ENCODE measurements around the gene DNAH12.

DNAH12 gene

DNA sequence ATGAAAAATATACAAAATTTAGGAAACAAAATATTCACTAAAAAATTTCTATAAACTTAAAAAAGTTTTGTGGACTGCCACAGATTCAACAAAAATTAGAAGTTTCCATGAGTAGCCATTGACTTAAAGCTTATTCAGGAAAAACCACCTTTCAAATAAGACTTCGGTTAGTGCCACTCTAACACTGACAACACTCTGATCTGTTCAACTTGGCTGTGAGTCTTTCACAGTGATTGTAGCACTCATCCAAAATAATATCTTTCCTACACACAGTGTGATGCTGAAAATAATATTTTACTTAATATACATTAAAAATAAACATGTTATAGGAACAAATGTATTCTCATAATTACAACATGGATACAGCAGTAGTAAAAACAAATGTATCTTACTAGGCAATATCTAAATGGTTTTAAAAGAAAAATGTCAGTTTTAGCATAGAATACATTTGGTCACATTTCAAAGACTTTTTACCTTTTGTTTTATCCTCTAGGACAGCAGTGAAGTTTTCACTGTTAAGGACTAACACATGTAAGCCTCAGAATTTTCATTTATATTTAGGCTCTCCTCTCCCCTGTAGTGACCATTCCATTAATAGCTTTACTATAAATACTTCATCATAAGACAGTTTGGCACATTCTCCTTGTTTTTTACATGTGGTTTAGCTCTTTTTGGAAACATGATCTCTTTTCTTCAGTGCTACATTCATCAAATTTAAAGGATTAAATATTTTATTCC is 251.8 kb downstream of the DNAH12 start, which contains the start of gene ASB14:
Gene ASB14 (minus strand): TSS at position 527 of the 738 bp plus-strand sequence. CDS start 652 bp downstream, outside the sequence.
- no peak within 1 kb of the TSS for H3K4me3 ChIP-seq (ENCODE audit: low read depth, low read length)
- TF ChIP-seq, protein P1, sequence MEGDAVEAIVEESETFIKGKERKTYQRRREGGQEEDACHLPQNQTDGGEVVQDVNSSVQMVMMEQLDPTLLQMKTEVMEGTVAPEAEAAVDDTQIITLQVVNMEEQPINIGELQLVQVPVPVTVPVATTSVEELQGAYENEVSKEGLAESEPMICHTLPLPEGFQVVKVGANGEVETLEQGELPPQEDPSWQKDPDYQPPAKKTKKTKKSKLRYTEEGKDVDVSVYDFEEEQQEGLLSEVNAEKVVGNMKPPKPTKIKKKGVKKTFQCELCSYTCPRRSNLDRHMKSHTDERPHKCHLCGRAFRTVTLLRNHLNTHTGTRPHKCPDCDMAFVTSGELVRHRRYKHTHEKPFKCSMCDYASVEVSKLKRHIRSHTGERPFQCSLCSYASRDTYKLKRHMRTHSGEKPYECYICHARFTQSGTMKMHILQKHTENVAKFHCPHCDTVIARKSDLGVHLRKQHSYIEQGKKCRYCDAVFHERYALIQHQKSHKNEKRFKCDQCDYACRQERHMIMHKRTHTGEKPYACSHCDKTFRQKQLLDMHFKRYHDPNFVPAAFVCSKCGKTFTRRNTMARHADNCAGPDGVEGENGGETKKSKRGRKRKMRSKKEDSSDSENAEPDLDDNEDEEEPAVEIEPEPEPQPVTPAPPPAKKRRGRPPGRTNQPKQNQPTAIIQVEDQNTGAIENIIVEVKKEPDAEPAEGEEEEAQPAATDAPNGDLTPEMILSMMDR (IDR thresholded peaks at IDR 0.05; ENCODE audit: low read depth, low read length) = no peak

- no peak overlapping the region for H3K4me3 ChIP-seq (ENCODE audit: low read depth, low read length)
- TF ChIP-seq, protein P1 (IDR thresholded peaks at IDR 0.05; ENCODE audit: low read depth, low read length) = no peak
These were observed 255.7 kb downstream of the DNAH12 start for GRCh38 chr3:57288403-57288802.

DNA sequence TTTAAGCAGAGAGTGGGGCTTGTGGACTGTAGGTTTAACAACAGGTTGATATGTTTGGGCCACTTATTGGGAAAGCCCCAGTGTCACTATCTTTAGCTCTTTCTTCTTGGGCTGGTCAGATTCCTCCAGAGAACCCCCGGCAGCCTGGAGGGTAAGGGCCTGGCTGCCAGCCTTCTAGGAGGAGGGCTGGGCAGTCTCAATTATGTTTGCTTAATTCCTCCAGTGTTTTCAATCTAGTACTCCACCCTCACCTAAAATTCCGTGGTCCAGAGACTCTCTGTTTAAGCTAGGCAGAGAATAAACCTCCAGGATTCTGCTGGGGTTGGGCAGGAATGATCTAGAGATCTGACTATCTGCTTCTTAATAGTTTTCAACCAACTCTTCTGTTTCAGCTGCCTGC is 256.9 kb downstream of the DNAH12 start:
- TF ChIP-seq, protein P1 (IDR thresholded peaks at IDR 0.05; ENCODE audit: low read depth, low read length) = no peak
- H3K4me3 ChIP-seq (ENCODE audit: low read depth, low read length) = no peak overlapping the region

GRCh38 chr3:57283334-57283733 is 260.8 kb downstream of the DNAH12 start:
- TF ChIP-seq, protein P1 (IDR thresholded peaks at IDR 0.05; ENCODE audit: low read depth, low read length) = no peak
- H3K4me3 ChIP-seq (ENCODE audit: low read depth, low read length) = no peak overlapping the region

DNA sequence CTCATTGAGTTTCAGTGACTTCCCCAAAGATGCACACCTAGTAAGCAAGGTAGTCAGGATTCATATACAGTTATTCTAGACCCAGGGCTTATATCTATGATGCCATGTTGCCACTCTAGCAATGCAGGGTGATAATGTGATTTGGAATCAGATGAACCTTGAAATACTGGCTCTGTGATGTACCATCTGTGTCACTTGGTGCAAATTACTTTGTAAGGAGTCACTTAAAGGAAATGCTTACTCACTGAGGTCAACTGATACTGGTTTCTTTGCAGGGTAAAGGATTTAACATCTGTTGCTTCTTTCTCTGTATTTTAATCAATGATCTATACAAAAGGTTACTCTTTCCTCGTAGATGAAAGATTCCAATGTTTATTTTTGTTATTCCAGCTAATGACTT is 262.4 kb downstream of the DNAH12 start:
- TF ChIP-seq, protein P1 (IDR thresholded peaks at IDR 0.05; ENCODE audit: low read depth, low read length) = no peak
- H3K4me3 ChIP-seq (ENCODE audit: low read depth, low read length) = no peak overlapping the region

- TF ChIP-seq, protein P1 (IDR thresholded peaks at IDR 0.05; ENCODE audit: low read depth, low read length) = no peak
These were observed 264.5 kb downstream of the DNAH12 start for GRCh38 chr3:57279685-57280084.

DNA sequence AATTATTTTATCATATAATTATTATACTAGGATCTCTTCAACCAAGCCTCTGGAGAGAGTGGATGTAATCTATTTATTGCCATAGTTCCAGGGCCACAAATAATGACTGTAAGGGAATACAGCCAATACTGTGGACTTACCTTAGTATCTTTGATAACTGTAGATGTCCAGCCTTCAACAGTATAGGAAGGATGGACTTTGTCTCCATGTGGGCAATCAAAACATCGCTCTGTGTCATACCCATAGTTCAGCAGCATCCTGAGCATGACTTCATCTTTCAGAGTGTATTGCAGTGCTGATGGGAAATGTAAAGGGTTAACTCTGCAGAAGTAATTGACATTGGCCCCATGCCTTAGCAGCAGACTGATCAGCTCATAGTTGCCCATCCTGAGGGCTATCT is 265.9 kb downstream of the DNAH12 start:
- TF ChIP-seq, protein P1 (IDR thresholded peaks at IDR 0.05; ENCODE audit: low read depth, low read length) = no peak
- no peak overlapping the region for H3K4me3 ChIP-seq (ENCODE audit: low read depth, low read length)

More at GRCh38 chr3:57279685-57280084, 264.5 kb downstream of the DNAH12 start:
- H3K4me3 ChIP-seq (ENCODE audit: low read depth, low read length) = no peak overlapping the region
